Cardiac septum (tissue), 1 donor: ENCODE measurements around the gene IFT88. TPM values are rescaled to one million over a fixed set of nuclear protein-coding genes. Genes with fewer than 3 reads are reported as not detected.
"Not testable (repeated sequence)": the region's sequence is repeated elsewhere in the genome, so short reads cannot be mapped to it uniquely, and the experiment has no call there.

Experiments used
- DNase-seq: peaks from one replicate; pipeline ENCODE4 v3.0.0-alpha.2; 2020; ENCODE audit warnings: low spot score
- intact Hi-C: fragments of 100-400 bp; cut with DNase I; formaldehyde crosslinking; loops from one replicate; pipeline ENCODE4 v1.14.0; 2022
- total RNA-seq: library from RNA; stranded (reverse); fragmentation: NEBNext Ultra II Directional; extraction: Animal tissue kit (Norgen Biotek cat#: 25700); gene quantifications from one replicate; pipeline ENCODE4 v1.2.1, GENCODE V29; 2021
- donor health status: DM: no; HTN: no; CAD: no.

Gene IFT88
- total RNA-seq, 1 donor from 2014 or later, result 9.7 TPM

- no peak for DNase-seq
- intact Hi-C loops, result no loop called here
Observed at GRCh38 chr13:20679879-20680278, 112.9 kb downstream of the IFT88 start.

- intact Hi-C loops, result no loop called here
- DNase-seq, result no peak
Observed at GRCh38 chr13:20680416-20681080, 113.6 kb downstream of the IFT88 start.

GRCh38 chr13:20681481-20681880, 114.5 kb downstream of the IFT88 start:
- intact Hi-C loops, DNase-seq: not testable (repeated sequence)

GRCh38 chr13:20682061-20682460, 115.1 kb downstream of the IFT88 start:
- no peak for DNase-seq
- intact Hi-C loops, result no loop called here

GRCh38 chr13:20684041-20684440, 117.1 kb downstream of the IFT88 start:
- no peak for DNase-seq
- intact Hi-C loops, result no loop called here

- no peak for DNase-seq
- intact Hi-C loops, result no loop called here
Observed at GRCh38 chr13:20684546-20684945, 117.6 kb downstream of the IFT88 start.

- DNase-seq, result no peak
- intact Hi-C loops, result no loop called here
Observed at GRCh38 chr13:20685092-20685491, 118.1 kb downstream of the IFT88 start.

GRCh38 chr13:20686167-20686566, 119.2 kb downstream of the IFT88 start:
- DNase-seq, result no peak
- intact Hi-C loops, result no loop called here

GRCh38 chr13:20686863-20687579, 120.1 kb downstream of the IFT88 start:
- intact Hi-C loops, result no loop called here
- no peak for DNase-seq

- no peak for DNase-seq
- intact Hi-C loops, result no loop called here
Observed at GRCh38 chr13:20689291-20689690, 122.3 kb downstream of the IFT88 start.

- intact Hi-C loops, result no loop called here
- DNase-seq, result no peak
Observed at GRCh38 chr13:20691616-20692015, 124.7 kb downstream of the IFT88 start.

GRCh38 chr13:20696073-20696472, 129.1 kb downstream of the IFT88 start:
- intact Hi-C loops, result no loop called here
- no peak for DNase-seq

GRCh38 chr13:20699715-20700114, 132.8 kb downstream of the IFT88 start:
- intact Hi-C loops, result loop anchor here (5.0 kb wide), 1 partner anchor 172 kb away; the partner anchor contains the start of gene CRYL1

GRCh38 chr13:20700288-20700687, 133.3 kb downstream of the IFT88 start:
- intact Hi-C loops, result loop anchor here (5.0 kb wide), 1 partner anchor 173 kb away; the partner anchor contains the start of gene CRYL1
- DNase-seq, result no peak

More at GRCh38 chr13:20699715-20700114, 132.8 kb downstream of the IFT88 start:
- DNase-seq, result no peak

GRCh38 chr13:20701461-20701860, 134.5 kb downstream of the IFT88 start:
- no peak for DNase-seq
- intact Hi-C loops, result loop anchor here (5.0 kb wide), 1 partner anchor 174 kb away; the partner anchor contains the start of gene CRYL1

GRCh38 chr13:20702530-20702914, 135.6 kb downstream of the IFT88 start:
- no peak for DNase-seq
- intact Hi-C loops, result loop anchor here (5.0 kb wide), 1 partner anchor 175 kb away; the partner anchor contains the start of gene CRYL1

- intact Hi-C loops, result loop anchor here (5.0 kb wide), 1 partner anchor 176 kb away; the partner anchor contains the start of gene CRYL1
- DNase-seq, result no peak
Observed at GRCh38 chr13:20702915-20703779, 136.2 kb downstream of the IFT88 start, which contains the start of gene IL17D. IL17D (plus strand) TSS chr13:20703699; CDS start chr13:20704002, 303 bp downstream.

- intact Hi-C loops, result loop anchor here (5.0 kb wide), 1 partner anchor 177 kb away; the partner anchor contains the start of gene CRYL1
Observed at GRCh38 chr13:20703780-20704458, 137.0 kb downstream of the IFT88 start.

GRCh38 chr13:20704459-20705069, 137.6 kb downstream of the IFT88 start:
- intact Hi-C loops, result loop anchor here (5.0 kb wide), 1 partner anchor 177 kb away; the partner anchor contains the start of gene CRYL1

More at GRCh38 chr13:20703780-20704458, 137.0 kb downstream of the IFT88 start:
- no peak for DNase-seq

More at GRCh38 chr13:20704459-20705069, 137.6 kb downstream of the IFT88 start:
- no peak for DNase-seq
